OCI-LY1 (cell line): ENCODE measurements around the gene RPP25L.

ENCODE experiments used
- CTCF ChIP-seq: fragments of 200-600 bp; sonication (generic), shearing (Covaris generic); IDR thresholded peaks from 2 replicates; pipeline ENCODE4 v1.5.1; 2017; ENCODE audit warnings: mild to moderate bottlenecking, antibody characterized with exemption, low read length, moderate library complexity, mixed read lengths
- EZH2 ChIP-seq: fragments of 200-600 bp; sonication (generic), shearing (Covaris generic); IDR thresholded peaks from 2 replicates; pipeline ENCODE4 v1.8.0; 2017; ENCODE audit warnings: borderline replicate concordance, mixed run types, mild to moderate bottlenecking, antibody characterized with exemption, low read length, moderate library complexity, mixed read lengths

DNA sequence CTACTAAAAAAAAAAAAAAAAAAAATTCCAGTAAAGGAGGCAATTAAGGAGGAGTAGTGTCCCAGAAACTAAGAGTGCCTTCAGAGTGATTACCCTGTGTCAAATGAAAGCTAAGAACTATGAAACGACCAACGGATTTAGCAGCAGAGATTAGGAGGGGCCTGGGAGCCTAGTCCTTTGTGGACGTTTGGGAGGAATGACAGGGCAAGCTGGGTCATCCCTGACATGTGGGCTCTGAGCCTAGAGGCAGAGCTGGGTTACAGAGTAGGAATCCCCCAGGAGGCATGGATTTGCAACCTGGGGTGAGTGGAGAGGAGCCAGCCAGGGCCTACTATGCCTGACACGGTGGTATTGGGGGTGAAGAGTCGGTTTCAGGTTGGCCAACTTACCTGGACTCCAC lies 21.3 kb upstream of the RPP25L start:
- TF ChIP-seq CTCF (no peak), EZH2 (no peak)
